Renal pelvis (tissue), 3 donors: ENCODE data around the gene LETMD1. TPM values are rescaled to one million over a fixed set of nuclear protein-coding genes. Genes with fewer than 3 reads are reported as not detected.

ENCODE experiments used
- polyA plus RNA-seq, 3 donors: library from polyadenylated mRNA; unstranded; fragments of 120-200 nt; gene quantifications; one replicate each; pipeline ENCODE4 v1.2.1, GENCODE V29; 2013; ENCODE audit not compliant: insufficient read length in 3 of 3

Gene LETMD1
- polyA plus RNA-seq, 3 donors = 81.3 to 161 (median 149) TPM

Other genes with a start within 250 kb of the LETMD1 start
- under 1 TPM; 0.03 to 0.25 (median 0.10) TPM for gene TMPRSS12, start 205.4 kb upstream of the LETMD1 start, polyA plus RNA-seq
- gene HIGD1C, start 95.8 kb upstream of the LETMD1 start, polyA plus RNA-seq = not detected
- gene SLC11A2, start 21.9 kb upstream of the LETMD1 start, polyA plus RNA-seq = 10 to 100 TPM; 43.4 to 75.2 (median 60.4) TPM
- gene CSRNP2, start 35.3 kb downstream of the LETMD1 start, polyA plus RNA-seq = 10 to 100 TPM; 35.3 to 42.4 (median 41.8) TPM
- gene TFCP2, start 124.8 kb downstream of the LETMD1 start, polyA plus RNA-seq = 10 to 100 TPM; 50.1 to 55.3 (median 54.7) TPM
- 10 to 100 TPM in 2 of 3 donors, 1 to 10 TPM in 1; 7.7 to 13.6 (median 12.9) TPM for gene POU6F1, start 169.7 kb downstream of the LETMD1 start, polyA plus RNA-seq
- gene DAZAP2, start 190.5 kb downstream of the LETMD1 start, polyA plus RNA-seq = 100 to 1,000 TPM; 264 to 290 (median 284) TPM
- gene SMAGP, start 222.1 kb downstream of the LETMD1 start, polyA plus RNA-seq = 10 to 100 TPM; 19.2 to 23.9 (median 19.6) TPM